ENCODE data around the gene UNC5CL.

The UNC5CL gene

DNA sequence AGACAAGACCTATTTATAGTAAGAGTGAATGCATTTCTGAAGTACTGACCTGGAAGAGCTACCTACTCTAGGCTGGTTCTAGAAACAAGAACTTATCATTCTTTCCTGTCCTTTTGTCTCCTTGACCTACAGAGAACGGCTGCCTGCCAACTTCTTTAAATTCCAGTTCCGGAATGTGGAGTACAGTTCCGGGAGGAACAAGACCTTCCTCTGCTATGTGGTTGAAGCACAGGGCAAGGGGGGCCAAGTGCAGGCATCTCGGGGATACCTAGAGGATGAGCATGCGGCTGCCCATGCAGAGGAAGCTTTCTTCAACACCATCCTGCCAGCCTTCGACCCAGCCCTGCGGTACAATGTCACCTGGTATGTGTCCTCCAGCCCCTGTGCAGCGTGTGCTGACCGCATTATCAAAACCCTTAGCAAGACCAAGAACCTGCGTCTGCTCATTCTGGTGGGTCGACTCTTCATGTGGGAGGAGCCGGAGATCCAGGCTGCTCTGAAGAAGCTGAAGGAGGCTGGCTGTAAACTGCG, 22.2 kb upstream of the UNC5CL start:
- no peak for DNase-seq

GRCh38 chr6:41059556-41059955, 20.5 kb upstream of the UNC5CL start:
- DNase-seq: no peak

GRCh38 chr6:41058783-41059181, 19.8 kb upstream of the UNC5CL start:
- DNase-seq: no peak

- DNase-seq: no peak
Measured at GRCh38 chr6:41056768-41057490, 17.9 kb upstream of the UNC5CL start.

GRCh38 chr6:41055149-41055548, 16.1 kb upstream of the UNC5CL start:
- no peak for DNase-seq

GRCh38 chr6:41054511-41054910, 15.5 kb upstream of the UNC5CL start:
- DNase-seq: no peak

DNA sequence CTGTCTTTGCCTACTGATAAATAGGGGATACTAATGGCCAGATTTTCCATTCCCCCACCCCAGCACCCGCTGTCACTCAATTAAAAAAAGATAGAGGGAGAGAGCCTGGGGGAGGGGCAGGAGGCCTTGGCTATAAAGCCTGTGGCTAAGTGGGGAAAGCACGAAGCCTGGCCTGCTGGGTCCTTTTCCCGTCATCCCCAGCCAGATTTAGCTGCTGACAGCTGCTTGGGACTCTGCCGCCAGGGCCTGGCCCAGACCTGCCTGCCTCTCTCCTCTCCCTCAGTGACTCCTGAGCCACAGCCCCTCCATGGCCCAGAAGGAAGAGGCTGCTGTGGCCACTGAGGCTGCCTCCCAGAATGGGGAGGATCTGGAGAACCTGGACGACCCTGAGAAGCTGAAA, 14.0 kb upstream of the UNC5CL start, which contains the start of gene APOBEC2:
Gene APOBEC2 (plus strand): TSS at position 162 of the 400 bp plus-strand sequence. CDS start 146 bp downstream, at position 308.
- DNase-seq: no peak

- no peak for DNase-seq
Measured at GRCh38 chr6:41051873-41052272, 12.9 kb upstream of the UNC5CL start.

DNA sequence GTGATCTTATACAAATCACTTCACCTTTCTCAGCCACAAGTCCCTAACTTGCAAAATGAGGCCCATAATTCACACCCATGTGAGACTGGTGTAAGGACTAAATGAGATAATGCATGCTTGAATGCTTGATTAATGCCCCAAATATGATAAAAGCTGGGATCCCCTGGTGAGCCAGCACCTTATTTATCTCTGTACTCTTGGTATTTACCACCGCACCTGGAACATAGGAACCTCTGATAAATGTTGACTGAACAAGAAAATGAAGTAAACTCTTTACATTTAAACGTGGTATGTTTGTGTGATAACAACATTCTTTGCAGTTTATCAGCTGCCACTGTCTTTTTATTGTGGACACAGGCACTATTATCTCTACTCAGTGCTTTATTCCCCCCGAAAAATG, 11.5 kb upstream of the UNC5CL start:
- DNase-seq: no peak

DNA sequence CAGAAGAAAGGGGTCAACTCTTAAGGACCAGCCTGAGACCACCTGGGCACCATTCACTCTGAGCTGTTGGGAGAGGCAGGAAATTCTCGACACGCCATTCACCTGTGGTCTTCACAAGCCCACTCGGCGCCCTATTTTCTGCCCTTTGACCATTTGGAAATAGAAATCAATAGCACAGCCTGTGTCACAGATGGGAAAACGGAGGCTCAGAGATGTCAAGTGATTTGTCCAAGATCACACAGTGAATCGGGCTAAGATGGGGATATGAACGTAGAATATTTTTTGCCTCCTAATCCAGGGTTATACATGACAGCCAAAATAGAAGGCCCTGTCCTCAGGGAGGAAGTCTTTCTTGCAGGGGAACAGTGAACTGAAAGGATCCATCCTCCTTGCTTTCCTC, 10.9 kb upstream of the UNC5CL start:
- no peak for DNase-seq

- DNase-seq: no peak
Measured at GRCh38 chr6:41049521-41049920, 10.5 kb upstream of the UNC5CL start.

- no peak for DNase-seq
Measured at GRCh38 chr6:41047745-41048732, 9.0 kb upstream of the UNC5CL start.

DNA sequence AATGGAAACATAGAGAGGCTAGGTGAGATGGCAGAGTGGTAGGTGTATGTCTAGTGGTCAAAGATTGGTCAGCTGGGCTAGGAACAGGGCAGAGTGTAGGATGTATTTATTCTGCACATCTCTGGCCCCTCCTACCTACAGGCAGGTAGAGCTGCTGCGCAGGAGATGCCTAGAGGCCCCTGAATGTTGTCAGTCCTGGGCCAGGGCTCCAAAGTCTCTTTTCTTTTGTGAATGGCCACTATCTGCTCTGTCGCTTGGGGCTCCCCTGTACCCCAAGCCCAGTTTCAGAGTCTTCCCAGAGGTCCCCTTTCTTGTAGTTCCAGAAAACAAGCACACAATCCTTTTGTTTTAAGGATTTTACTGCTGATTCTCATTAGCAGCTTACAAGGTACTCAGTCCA, 8.3 kb upstream of the UNC5CL start:
- DNase-seq: no peak

DNA sequence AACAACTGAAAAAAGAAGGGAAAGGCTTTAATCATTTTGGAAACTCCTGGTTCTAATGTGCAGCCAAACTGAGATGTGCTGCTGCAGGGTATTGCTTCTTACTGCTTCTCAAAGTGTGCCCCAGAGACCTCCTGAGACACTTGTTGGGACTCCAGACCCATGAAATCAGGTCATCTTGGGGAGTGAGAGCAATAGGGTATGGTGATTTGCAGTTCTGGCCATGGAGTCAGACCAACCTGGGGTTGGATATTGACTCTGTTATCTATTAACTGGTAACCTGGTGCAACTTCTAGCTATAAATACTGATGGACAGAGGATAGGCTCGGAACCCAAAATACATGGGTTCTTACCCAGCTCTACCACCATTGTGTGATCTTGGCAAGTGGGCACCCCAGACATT, 7.1 kb upstream of the UNC5CL start:
- no peak for DNase-seq

DNA sequence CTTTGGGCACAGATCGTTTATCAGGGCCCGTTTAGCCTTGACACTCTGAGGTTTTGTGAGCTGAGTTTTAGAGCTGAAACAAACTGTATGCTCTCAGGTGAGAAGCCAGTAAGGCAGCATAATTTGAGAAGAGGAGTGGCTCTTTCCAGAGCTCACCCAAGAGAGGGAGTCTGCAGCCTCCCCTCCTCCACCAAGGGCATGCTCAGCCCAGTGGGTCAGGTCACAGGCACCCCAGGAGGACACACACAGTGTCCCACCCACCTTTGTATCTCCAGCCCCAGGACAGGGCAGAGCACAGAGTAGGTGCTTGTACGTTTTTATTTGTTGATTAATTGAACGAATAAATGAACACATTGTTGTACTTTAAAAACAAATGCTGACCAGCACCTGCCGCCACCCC, 6.6 kb upstream of the UNC5CL start:
- DNase-seq: no peak

- no peak for DNase-seq
Measured at GRCh38 chr6:41043151-41043550, 4.1 kb upstream of the UNC5CL start.

DNA sequence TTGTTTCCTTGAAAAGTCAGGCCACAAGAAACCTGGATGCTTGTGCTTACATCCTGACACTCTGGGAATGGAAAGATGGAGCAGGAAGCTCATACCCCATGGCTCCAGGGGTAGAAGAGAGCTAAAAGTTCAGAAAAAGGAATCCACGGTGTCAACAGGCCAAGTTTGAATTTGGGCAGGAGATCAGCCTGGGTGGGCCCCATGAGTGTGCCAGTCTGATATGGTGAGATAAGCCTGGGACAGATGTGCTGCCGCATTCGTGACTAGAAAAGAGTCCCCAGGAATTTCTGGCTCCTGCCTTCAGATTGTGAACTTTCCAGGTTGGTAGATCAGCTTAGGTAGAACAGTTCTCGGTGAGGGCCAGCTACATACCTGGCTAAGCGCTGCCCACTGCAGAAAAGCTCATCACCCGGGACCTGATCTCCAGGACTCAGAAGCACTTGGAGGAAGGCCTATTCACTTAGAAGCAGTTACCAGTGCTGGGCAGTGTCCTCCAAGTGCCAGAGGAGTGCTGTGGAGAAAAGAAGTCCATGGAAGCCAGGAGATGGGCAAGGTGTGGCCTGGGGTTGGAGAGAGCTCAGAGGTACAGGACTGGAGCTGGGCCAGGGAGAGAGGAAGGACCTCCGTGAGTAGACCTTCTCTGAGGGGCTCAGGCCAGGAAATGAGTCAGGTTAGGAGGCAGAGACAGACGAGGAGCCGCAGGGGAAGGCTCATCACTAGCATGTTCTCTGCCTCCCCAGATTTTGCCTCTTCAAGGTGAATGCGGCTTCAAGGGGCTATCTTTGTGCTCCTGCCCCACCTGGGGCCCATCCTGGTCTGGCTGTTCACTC, 3.4 kb upstream of the UNC5CL start, which contains the start of gene TSPO2:
Gene TSPO2 (plus strand): TSS at position 242 of the 830 bp plus-strand sequence. CDS start 519 bp downstream, at position 761.
- no peak for DNase-seq

DNA sequence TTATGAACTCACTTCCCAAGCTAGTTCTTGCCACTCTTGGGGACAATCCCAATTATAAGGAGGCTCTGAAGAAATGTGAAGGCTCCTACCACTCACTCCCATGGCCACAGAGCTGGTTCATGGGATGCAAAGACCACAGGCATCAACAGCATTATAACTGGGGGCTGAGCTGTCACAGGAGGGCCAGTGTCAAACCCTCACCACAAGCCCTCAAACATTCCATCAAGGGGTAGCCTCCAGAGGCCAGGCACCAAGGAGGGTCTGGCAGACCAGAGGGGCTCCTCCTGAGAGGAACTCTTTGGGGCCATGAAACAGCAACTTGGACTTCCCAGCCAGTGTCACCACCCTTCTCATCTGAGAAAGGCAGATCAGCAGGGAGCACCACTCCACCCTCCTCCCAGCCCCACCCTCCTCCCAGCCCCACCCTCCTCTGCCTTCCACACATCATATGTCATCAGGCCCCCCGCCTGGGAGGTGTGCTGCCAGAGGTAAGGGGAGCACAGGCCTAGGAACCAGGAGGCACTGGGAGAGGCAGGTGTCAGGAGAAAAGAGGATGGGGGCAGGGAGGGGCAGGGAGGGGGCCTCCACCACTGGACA, 2.0 kb upstream of the UNC5CL start:
- no peak for DNase-seq

- no peak for DNase-seq
Measured at GRCh38 chr6:41040101-41040939, 1.3 kb upstream of the UNC5CL start.

- no peak for DNase-seq
Measured at GRCh38 chr6:41038205-41038604, 816 bp downstream of the UNC5CL start.
